GM12873 (cell line): Measurements from ENCODE around the gene COL9A1.

Source experiments
- CTCF ChIP-seq: IDR thresholded peaks from 2 replicates; pipeline ENCODE4 v1.5.1; 2012; ENCODE audit warnings: low read depth, mild to moderate bottlenecking, moderate library complexity, low read length, control low read depth; ENCODE audit not compliant: insufficient read depth; ENCODE audit errors: missing control alignments

Gene COL9A1

GRCh38 chr6:70208235-70208790, 94.6 kb downstream of the COL9A1 start:
- TF ChIP-seq CTCF = no peak

- no peak for TF ChIP-seq CTCF
Observed at GRCh38 chr6:70198785-70199184, 104.1 kb downstream of the COL9A1 start.

- TF ChIP-seq CTCF = no peak
Observed at GRCh38 chr6:70196531-70196930, 106.4 kb downstream of the COL9A1 start.

GRCh38 chr6:70194421-70194820, 108.5 kb downstream of the COL9A1 start:
- TF ChIP-seq CTCF = no peak

GRCh38 chr6:70188202-70188601, 114.7 kb downstream of the COL9A1 start:
- no peak for TF ChIP-seq CTCF

GRCh38 chr6:70186461-70186860, 116.4 kb downstream of the COL9A1 start:
- TF ChIP-seq CTCF = no peak

- no peak for TF ChIP-seq CTCF
Observed at GRCh38 chr6:70184723-70185122, 118.2 kb downstream of the COL9A1 start.

GRCh38 chr6:70183538-70183937, 119.3 kb downstream of the COL9A1 start:
- no peak for TF ChIP-seq CTCF
